ENCODE data around the gene RASGEF1C.

DNA sequence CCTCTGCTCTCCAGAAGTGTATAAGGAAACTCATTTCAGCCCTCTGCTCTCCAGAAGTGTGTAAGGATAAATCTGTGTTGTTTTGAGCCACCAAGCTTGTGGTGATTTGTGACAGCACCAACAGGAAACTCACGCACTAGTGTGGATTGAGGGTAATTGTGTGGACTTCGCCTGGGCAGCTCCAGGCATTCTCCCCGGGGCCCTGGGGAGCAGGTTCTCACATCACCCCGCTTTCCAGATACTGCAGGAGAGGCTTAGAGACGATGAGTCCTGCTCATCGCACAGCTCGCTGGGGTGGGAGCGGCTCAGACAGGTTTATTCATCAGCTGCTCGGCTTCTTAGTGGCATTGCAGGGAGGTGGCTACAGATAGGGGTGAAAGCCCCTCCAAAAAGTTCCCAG is 99.1 kb downstream of the RASGEF1C start:
- TF ChIP-seq CTCF (IDR thresholded peaks at IDR 0.05), result no peak
- TF ChIP-seq POLR2A (IDR thresholded peaks at IDR 0.05), result no peak

Data from Peyer's patch (tissue), 4 donors.